PC-3 (cell line): ENCODE results near the gene CUTA. TPM values are rescaled to one million over a fixed set of nuclear protein-coding genes. Genes with fewer than 3 reads are reported as not detected.

Experiments
- ATAC-seq: fragments of 200-7000 bp; cut with Tn5 transposase; 2 replicates; pipeline ENCODE4 v1.9.1; 2020; ENCODE audit warnings: mild to moderate bottlenecking, moderate library complexity
- BruUV-seq: library from RNA; stranded (reverse); fragments of 400-500 nt; replicated peaks from 2 replicates; lab custom pipeline; 2021; lab: Mats Ljungman, UMichigan
- CTCF ChIA-PET: fragments of 300-600 bp; sonication (Branson Sonifier 250); formaldehyde crosslinking; loops from one replicate; lab custom pipeline; 2022; ENCODE audit warnings: antibody characterized with exemption; lab: Charles Lee
- POLR2A ChIA-PET: fragments of 300-600 bp; sonication (Branson Sonifier 250); formaldehyde crosslinking; loops from one replicate; lab custom pipeline; 2022; ENCODE audit warnings: antibody characterized with exemption; ENCODE audit not compliant: unreplicated experiment; lab: Charles Lee
- DNase-seq: peaks from one replicate; pipeline ENCODE4 v3.0.0-alpha.2; 2015
- H2AFZ ChIP-seq: fragments of 300-600 bp; sonication (generic); 2 replicates; pipeline ENCODE4 v1.6.0; 2016; ENCODE audit warnings: antibody characterized with exemption, low read length
- H3F3A ChIP-seq: fragments of 300-600 bp; sonication (generic); one replicate; pipeline ENCODE4 v1.6.0; 2017; ENCODE audit warnings: antibody characterized with exemption, low read length, control low read depth, mild to moderate bottlenecking; ENCODE audit not compliant: unreplicated experiment
- H3K27ac ChIP-seq: fragments of 300-600 bp; sonication (generic); 2 replicates; pipeline ENCODE4 v1.5.1; 2016; ENCODE audit warnings: mild to moderate bottlenecking, low read length
- H3K27me3 ChIP-seq: fragments of 300-600 bp; sonication (generic); 2 replicates; pipeline ENCODE4 v1.6.1; 2016; ENCODE audit warnings: low read length, mixed read lengths
- H3K36me3 ChIP-seq: fragments of 300-600 bp; sonication (generic); 2 replicates; pipeline ENCODE4 v1.6.1; 2016; ENCODE audit warnings: low read depth, mixed run types, low read length, mixed read lengths
- H3K4me1 ChIP-seq: fragments of 300-600 bp; sonication (generic); 2 replicates; pipeline ENCODE4 v1.5.1; 2016; ENCODE audit warnings: low read length; ENCODE audit not compliant: insufficient read depth
- H3K4me2 ChIP-seq: fragments of 300-600 bp; sonication (generic); 2 replicates; pipeline ENCODE4 v1.6.0; 2016; ENCODE audit warnings: low read length
- H3K4me3 ChIP-seq: fragments of 300-600 bp; sonication (generic); 2 replicates; pipeline ENCODE4 v1.5.1; 2016; ENCODE audit warnings: mild to moderate bottlenecking, low read length, mixed read lengths
- H3K79me2 ChIP-seq: fragments of 300-600 bp; sonication (generic); 2 replicates; pipeline ENCODE4 v1.6.1; 2017; ENCODE audit warnings: low read length, mixed read lengths
- H3K9ac ChIP-seq: fragments of 300-600 bp; sonication (generic); 2 replicates; pipeline ENCODE4 v1.6.0; 2016; ENCODE audit warnings: mild to moderate bottlenecking, low read length
- H3K9me2 ChIP-seq: fragments of 300-600 bp; sonication (generic); replicated peaks from 2 replicates; pipeline ENCODE4 v1.6.1; 2016; ENCODE audit warnings: mixed run types, low read length, mixed read lengths
- H3K9me3 ChIP-seq: fragments of 300-600 bp; sonication (generic); 2 replicates; pipeline ENCODE4 v1.6.1; 2016; ENCODE audit warnings: low read length, mixed read lengths
- H4K20me1 ChIP-seq: fragments of 300-600 bp; sonication (generic); 2 replicates; pipeline ENCODE4 v1.6.1; 2016; ENCODE audit warnings: low read length, mixed read lengths
- EZH2 ChIP-seq: fragments of 300-600 bp; sonication (generic); IDR thresholded peaks from one replicate; pipeline ENCODE4 v1.6.1; 2017; ENCODE audit warnings: antibody characterized with exemption, mild to moderate bottlenecking, low read length; ENCODE audit not compliant: unreplicated experiment
- EZH2phosphoT487 ChIP-seq: fragments of 300-600 bp; sonication (generic); IDR thresholded peaks from 2 replicates; pipeline ENCODE4 v1.6.1; 2018; ENCODE audit warnings: mild to moderate bottlenecking, antibody characterized with exemption, low read length, borderline replicate concordance
- intact Hi-C: fragments of 100-400 bp; cut with micrococcal nuclease; formaldehyde crosslinking; loops from 2 replicates; pipeline ENCODE4 v1.9.0; 2023
- total RNA-seq: library from RNA; depleted of rRNA; stranded (reverse); fragments of >200 nt; gene quantifications from 2 replicates; pipeline ENCODE4 v1.2.3, GENCODE V29; 2014
- TF ChIP-seq, protein P1 (sequence below): fragments of 300-600 bp; sonication (generic); conservative IDR thresholded peaks from 2 replicates; pipeline ENCODE4 v1.5.1; 2017; ENCODE audit warnings: antibody characterized with exemption, low read depth, mild to moderate bottlenecking, low read length

The CUTA gene
- total RNA-seq, 1 experiment from 2014 or later: 242 TPM

DNA sequence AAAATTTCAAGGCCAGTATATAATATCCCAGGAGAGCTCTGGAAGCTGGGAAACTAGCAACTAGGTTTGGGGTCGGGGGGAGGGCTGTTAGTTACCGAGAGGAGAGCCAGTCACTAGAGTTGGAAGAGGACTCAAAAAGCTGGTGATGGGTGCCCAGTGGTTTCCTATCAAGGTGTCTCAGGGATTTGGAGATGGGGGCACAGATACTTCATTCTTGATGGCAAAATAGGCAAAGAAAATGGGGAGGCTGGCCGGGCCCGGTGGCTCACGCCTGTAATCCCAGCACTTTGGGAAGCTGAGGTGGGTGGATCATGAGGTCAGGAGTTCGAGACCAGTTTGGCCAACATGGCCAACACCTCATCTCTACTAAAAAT, 6.3 kb downstream of the CUTA start:
- TF ChIP-seq, protein P1, sequence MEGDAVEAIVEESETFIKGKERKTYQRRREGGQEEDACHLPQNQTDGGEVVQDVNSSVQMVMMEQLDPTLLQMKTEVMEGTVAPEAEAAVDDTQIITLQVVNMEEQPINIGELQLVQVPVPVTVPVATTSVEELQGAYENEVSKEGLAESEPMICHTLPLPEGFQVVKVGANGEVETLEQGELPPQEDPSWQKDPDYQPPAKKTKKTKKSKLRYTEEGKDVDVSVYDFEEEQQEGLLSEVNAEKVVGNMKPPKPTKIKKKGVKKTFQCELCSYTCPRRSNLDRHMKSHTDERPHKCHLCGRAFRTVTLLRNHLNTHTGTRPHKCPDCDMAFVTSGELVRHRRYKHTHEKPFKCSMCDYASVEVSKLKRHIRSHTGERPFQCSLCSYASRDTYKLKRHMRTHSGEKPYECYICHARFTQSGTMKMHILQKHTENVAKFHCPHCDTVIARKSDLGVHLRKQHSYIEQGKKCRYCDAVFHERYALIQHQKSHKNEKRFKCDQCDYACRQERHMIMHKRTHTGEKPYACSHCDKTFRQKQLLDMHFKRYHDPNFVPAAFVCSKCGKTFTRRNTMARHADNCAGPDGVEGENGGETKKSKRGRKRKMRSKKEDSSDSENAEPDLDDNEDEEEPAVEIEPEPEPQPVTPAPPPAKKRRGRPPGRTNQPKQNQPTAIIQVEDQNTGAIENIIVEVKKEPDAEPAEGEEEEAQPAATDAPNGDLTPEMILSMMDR: no peak
- no peak for TF ChIP-seq EZH2
- no peak for TF ChIP-seq EZH2phosphoT487
- Histone ChIP-seq H3K79me2 (peaks cover 23% of the 10 kb centered on the region), H3K4me1 (peaks cover 19% of the 10 kb centered on the region), H3K4me3 (peak overlapping the region; percentile 91), H3F3A (peaks cover 15% of the 10 kb centered on the region), H3K9me3 (no peaks in the 10 kb centered on the region), H3K27ac (no peak overlapping the region), H2AFZ (no peak overlapping the region), H3K27me3 (no peaks in the 10 kb centered on the region), H4K20me1 (no peaks in the 10 kb centered on the region), H3K9me2 (no peaks in the 10 kb centered on the region), H3K4me2 (peak overlapping the region; percentile 93), H3K9ac (peak overlapping the region; percentile 80), H3K36me3 (peaks cover 36% of the 10 kb centered on the region; the same call in 1 of the 2 replicates)
- no peak for DNase-seq
- intact Hi-C loops: loop anchor here (10.0 kb wide), 1 partner anchor 207 kb away; the partner anchor contains the start of genes HSD17B8, RING1, RXRB and SLC39A7
- ChIA-PET CTCF (no interaction called here), POLR2A (interaction anchor here (0.6 kb wide), 2 partner anchors 42 to 440 kb away, joined by 3 to 9 read pairs; partner anchors contain the start of gene ZBTB9)
- BruUV-seq: no TSS peak
- no peak for ATAC-seq

DNA sequence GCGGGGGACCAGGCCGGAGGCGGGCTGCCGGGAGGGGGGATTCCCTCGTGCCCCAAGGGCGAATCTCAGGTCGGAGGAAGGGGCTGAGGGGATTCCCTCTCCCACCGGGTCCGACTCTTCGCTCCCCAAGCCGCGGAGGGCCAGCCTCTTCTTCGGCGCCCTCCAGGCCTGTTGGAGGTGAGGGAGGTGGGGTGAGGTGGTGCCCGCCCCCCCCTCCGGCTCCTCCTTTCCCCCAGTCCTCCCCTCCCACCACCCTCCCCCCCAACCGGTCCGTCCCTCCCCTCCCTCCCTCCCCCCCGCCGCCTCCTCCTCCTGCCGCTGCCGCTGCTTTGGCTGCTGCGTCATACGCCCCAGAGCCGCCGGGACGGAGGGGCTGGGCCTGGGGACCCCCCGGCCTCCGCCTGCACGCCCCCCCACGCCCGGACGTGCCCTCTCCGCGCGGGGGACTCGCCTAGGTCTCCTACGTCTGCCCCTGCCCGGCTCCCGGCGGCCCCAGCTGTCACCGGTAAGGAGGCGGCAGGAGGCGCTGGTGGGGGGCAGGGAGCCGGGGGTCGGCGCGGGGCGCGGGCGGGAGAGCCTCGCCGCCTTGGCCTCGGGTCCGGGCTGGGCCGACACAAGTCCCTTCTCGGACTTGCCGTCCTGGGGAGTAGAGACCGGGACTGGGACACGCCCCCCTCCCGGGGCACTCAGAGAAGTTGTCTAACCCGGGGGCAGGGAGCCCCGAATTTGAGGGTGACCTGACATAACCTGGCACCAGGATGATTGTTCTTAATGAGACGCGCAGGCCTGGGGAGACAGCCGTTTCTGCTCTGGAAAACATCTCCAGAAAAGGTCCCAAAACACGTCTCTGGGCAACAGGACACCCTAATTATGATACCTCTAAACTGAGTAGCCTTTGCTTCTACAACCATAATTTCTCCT, 6.9 kb downstream of the CUTA start, which contains the start of gene PHF1:
TSS of gene PHF1 (plus strand) at position 304 of the 921 bp plus-strand sequence. CDS start 1,250 bp downstream, outside the sequence.
- Histone ChIP-seq H3K4me1 (peaks cover 12% of the 10 kb centered on the region; the same call in 1 of the 2 replicates), H4K20me1 (no peaks in the 10 kb centered on the region), H2AFZ (peak within 1 kb of the TSS; percentile 83), H3K36me3 (peaks cover 42% of the 10 kb centered on the region; the same call in 1 of the 2 replicates), H3K9ac (peak within 1 kb of the TSS; percentile 80), H3K27ac (peak within 1 kb of the TSS; percentile 71), H3K9me3 (no peaks in the 10 kb centered on the region), H3K9me2 (no peaks in the 10 kb centered on the region), H3K79me2 (peaks cover 17% of the 10 kb centered on the region), H3K27me3 (no peaks in the 10 kb centered on the region), H3F3A (peaks cover 16% of the 10 kb centered on the region), H3K4me2 (peak within 1 kb of the TSS; percentile 93), H3K4me3 (peak within 1 kb of the TSS; percentile 91)
- ChIA-PET CTCF (interaction anchor here (0.6 kb wide), 1 partner anchor 46 kb away, joined by 4 read pairs; no protein-coding TSS in a partner anchor), POLR2A (interaction anchor here (0.6 kb wide), 2 partner anchors 439 to 1848 kb away, joined by 3 to 9 read pairs; no protein-coding TSS in a partner anchor)
- no peak for DNase-seq
- intact Hi-C loops: loop anchor here (1.0 to 10.0 kb wide), 3 partner anchors 7 to 206 kb away; partner anchors contain the start of genes CUTA, HSD17B8, KIFC1 and RING1
- BruUV-seq: TSS peak; percentile 39
- TF ChIP-seq, protein P1: no peak
- TF ChIP-seq EZH2phosphoT487: no peak
- no peak for TF ChIP-seq EZH2
- ATAC-seq: peak; percentile 26
